DND-41 (cell line): ENCODE data around the gene PHOSPHO2.

Experiments used
- CTCF ChIP-seq: IDR thresholded peaks from 2 replicates; pipeline ENCODE4 v1.5.1; 2012; ENCODE audit warnings: borderline replicate concordance, low read length, moderate library complexity, mild to moderate bottlenecking; ENCODE audit not compliant: poor library complexity, severe bottlenecking; ENCODE audit errors: extremely low read depth
- EZH2 ChIP-seq: IDR thresholded peaks from 3 replicates; pipeline ENCODE4 v1.6.1; 2012; ENCODE audit warnings: borderline replicate concordance, low read depth, mild to moderate bottlenecking, moderate library complexity, low read length, inconsistent platforms; ENCODE audit not compliant: severe bottlenecking

- TF ChIP-seq CTCF (no peak), EZH2 (no peak)
These were observed 45.1 kb downstream of the PHOSPHO2 start for GRCh38 chr2:169739351-169739750.
